SKM-1 treated with dmso at 0.1 percent for 144 hours (cell line): ENCODE measurements around the gene PEAK1.

Experiments
- DNase-seq: peaks from one replicate; lab custom pipeline; 2025; ENCODE audit not compliant: unreplicated experiment; lab: John Stamatoyannopoulos, UW

Gene PEAK1

GRCh38 chr15:77068633-77069032, 351.3 kb downstream of the PEAK1 start:
- no peak for DNase-seq

- no peak for DNase-seq
These were observed 352.1 kb downstream of the PEAK1 start for GRCh38 chr15:77067691-77068367.

DNA sequence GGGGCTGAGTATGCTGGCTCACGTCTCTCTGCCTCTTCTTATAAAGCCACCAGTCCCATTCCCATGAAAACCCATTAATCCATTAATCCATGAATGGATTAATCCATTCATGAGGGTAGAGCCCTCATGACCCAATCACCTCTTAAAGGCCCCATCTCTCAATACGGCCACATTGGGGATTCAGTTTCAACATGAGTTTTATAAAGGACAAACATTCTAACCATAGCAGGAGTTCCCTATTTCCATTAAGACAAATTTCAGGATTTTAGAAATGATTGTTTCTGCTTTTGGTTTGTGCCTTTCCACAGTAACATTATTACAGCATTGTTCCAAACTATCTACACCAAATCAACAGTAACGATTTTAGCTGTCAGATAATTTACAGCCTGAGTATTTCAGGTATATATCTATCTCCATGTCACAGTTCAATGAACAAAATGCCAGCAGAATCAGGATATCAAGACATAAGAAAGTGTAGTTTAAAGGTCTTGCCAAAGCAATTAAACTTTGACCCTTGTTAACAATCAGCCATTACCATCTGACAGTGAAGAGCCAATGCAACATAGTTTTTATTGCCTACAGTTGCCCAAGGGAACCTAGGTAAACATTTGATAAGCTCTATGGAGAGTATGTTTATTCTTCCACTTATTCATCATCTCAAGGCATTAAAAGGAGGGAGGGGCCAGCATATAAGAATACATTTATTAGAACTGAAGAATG, 352.8 kb downstream of the PEAK1 start:
- no peak for DNase-seq

GRCh38 chr15:77064539-77065308, 355.2 kb downstream of the PEAK1 start:
- DNase-seq, result no peak

DNA sequence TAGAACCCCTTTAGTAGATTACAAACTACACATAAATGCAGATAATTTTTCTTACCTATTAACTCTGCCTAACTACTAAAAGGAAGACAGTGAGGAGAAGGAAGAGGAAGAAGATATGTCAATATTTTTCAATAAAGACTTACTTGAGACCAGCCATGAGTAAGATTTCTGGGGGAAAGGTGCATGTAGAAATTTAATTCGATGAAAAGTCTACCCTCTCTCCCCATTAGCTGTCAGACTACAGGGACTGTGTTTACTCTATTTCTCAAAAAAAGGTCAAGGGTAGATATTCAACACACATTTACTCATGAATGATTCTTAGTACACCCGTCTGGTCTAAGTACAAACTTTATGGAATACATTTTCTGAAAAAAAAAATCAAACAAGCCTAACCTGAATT, 355.8 kb downstream of the PEAK1 start:
- DNase-seq, result no peak

DNA sequence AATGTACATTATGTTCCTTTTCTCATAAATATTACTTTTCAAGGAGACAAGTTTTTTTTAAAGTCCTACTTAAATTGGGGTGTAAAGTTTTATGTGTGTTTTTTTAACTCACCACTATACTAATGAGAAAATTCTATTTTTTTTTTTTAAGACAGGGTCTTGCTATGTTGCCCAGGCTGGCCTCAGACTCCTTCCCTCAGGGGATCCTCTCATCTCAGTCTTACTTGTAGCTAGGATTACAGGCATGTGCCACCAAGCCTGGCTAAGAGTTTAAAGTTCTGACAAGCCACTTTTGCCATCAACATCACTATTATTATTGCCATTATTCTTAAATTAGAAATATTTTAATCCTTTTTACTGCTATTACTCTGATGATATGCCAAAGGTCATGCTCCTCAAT, 356.7 kb downstream of the PEAK1 start:
- DNase-seq, result no peak

DNA sequence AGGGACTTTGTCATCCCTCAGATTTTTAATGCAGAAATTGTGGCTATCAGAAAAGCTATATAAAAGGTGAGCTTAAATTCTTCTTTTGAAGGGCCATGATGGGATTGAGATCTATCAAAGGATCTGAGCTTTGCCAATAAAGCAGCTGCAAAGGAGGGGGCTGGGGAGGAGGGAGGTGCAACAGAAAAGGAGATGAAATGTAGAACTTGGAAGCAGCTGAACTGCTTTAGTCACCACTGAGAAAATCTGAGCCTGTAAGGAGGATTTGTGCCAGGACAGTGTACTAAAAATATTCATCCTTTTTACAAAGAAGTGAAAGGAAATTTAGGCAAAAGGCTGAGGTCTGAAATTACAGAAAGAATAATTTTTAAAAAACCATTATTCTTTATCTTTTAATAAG, 359.4 kb downstream of the PEAK1 start:
- no peak for DNase-seq

GRCh38 chr15:77059786-77060361, 360.0 kb downstream of the PEAK1 start:
- no peak for DNase-seq

GRCh38 chr15:77058468-77058867, 361.4 kb downstream of the PEAK1 start:
- no peak for DNase-seq

DNA sequence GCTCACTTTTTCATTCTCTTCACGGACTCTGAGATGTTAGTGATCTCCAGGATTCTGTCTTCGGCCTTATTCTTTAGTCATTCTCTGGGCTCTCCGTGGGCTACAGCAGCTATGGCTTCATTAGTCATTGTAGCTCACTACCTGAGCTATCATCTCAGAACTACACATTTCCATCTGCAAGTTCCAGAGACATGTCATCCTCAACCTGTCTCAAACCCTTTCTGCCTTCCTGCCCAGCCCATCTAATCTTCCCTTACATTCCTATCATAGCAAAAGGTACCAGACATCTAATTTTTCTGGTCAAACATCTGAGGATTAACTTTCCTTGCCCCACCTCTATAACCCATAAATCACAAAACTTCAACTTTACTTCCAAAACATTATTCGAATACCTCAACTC, 362.2 kb downstream of the PEAK1 start:
- DNase-seq, result no peak

- DNase-seq, result no peak
These were observed 362.8 kb downstream of the PEAK1 start for GRCh38 chr15:77057072-77057471.

- no peak for DNase-seq
These were observed 366.2 kb downstream of the PEAK1 start for GRCh38 chr15:77053709-77054108.

GRCh38 chr15:77052556-77052955, 367.3 kb downstream of the PEAK1 start:
- DNase-seq, result no peak
